ENCODE measurements around the gene TMEM126A.

The TMEM126A gene

GRCh38 chr11:85663753-85664614 lies 16.2 kb downstream of the TMEM126A start:
- no peaks in the 10 kb centered on the region for H3K27me3 ChIP-seq (replicated peaks; ENCODE audit: insufficient read depth, low read length)
- H4K20me1 ChIP-seq (ENCODE audit: insufficient read depth, low read length): peaks cover 33% of the 10 kb centered on the region
- H3K9ac ChIP-seq (ENCODE audit: low read length): peak overlapping the region; percentile 96
- peaks cover 18% of the 10 kb centered on the region for H3K4me1 ChIP-seq (ENCODE audit: low read length)
- H3K79me2 ChIP-seq (ENCODE audit: low read length): peaks cover 58% of the 10 kb centered on the region
- H3F3A ChIP-seq (ENCODE audit: insufficient read depth, low read length): peaks cover 11% of the 10 kb centered on the region; the same call in 1 of the 2 replicates
- no peaks in the 10 kb centered on the region for H3K9me3 ChIP-seq (replicated peaks; ENCODE audit: insufficient read depth, low read length)
- H3K4me2 ChIP-seq (ENCODE audit: low read depth, low read length): peak overlapping the region; percentile 89
- TF ChIP-seq EZH2 (optimal IDR thresholded peaks at IDR 0.05; ENCODE audit: low read depth, low read length) (no peak), CTCF (IDR thresholded peaks at IDR 0.05; ENCODE audit: low read length) (peak; percentile 54)
- peak overlapping the region; percentile 91 for H3K27ac ChIP-seq (ENCODE audit: low read length)
- peak overlapping the region; percentile 44 for H2AFZ ChIP-seq (ENCODE audit: low read length)
- H3K9me2 ChIP-seq (replicated peaks; ENCODE audit: insufficient read depth, low read length): no peaks in the 10 kb centered on the region
- H3K4me3 ChIP-seq (ENCODE audit: low read length): peak overlapping the region; percentile 97
- H3K36me3 ChIP-seq (replicated peaks; ENCODE audit: insufficient read depth, low read length): peaks cover 12% of the 10 kb centered on the region; the same call in 1 of the 2 replicates
- DNase-seq: peak; percentile 81

GRCh38 chr11:85664615-85665481 lies 17.1 kb downstream of the TMEM126A start, which contains the start of gene CREBZF:
Gene CREBZF, minus strand, starts transcription at chr11:85665129. Its CDS starts 254 bp downstream, at chr11:85664875.
- H3K27me3 ChIP-seq (replicated peaks; ENCODE audit: insufficient read depth, low read length): no peaks in the 10 kb centered on the region
- no peak for TF ChIP-seq EZH2 (optimal IDR thresholded peaks at IDR 0.05; ENCODE audit: low read depth, low read length)
- no peak for TF ChIP-seq CTCF (IDR thresholded peaks at IDR 0.05; ENCODE audit: low read length)
- no peak for TF ChIP-seq EZH2phosphoT487 (IDR thresholded peaks at IDR 0.05; ENCODE audit: low read length)
- no peaks in the 10 kb centered on the region for H3K9me3 ChIP-seq (replicated peaks; ENCODE audit: insufficient read depth, low read length)
- peaks cover 50% of the 10 kb centered on the region for H3K79me2 ChIP-seq (ENCODE audit: low read length)
- peak; percentile 96 for DNase-seq
- H3K27ac ChIP-seq (ENCODE audit: low read length): peak within 1 kb of the TSS; percentile 91
- no peaks in the 10 kb centered on the region for H3K9me2 ChIP-seq (replicated peaks; ENCODE audit: insufficient read depth, low read length)
- H4K20me1 ChIP-seq (ENCODE audit: insufficient read depth, low read length): peaks cover 32% of the 10 kb centered on the region
- H2AFZ ChIP-seq (ENCODE audit: low read length): peak within 1 kb of the TSS; percentile 89
- H3K4me1 ChIP-seq (ENCODE audit: low read length): peaks cover 17% of the 10 kb centered on the region
- peaks cover 11% of the 10 kb centered on the region; the same call in 1 of the 2 replicates for H3F3A ChIP-seq (ENCODE audit: insufficient read depth, low read length)
- peak within 1 kb of the TSS; percentile 97 for H3K4me3 ChIP-seq (ENCODE audit: low read length)
- H3K36me3 ChIP-seq (replicated peaks; ENCODE audit: insufficient read depth, low read length): peaks cover 11% of the 10 kb centered on the region; the same call in 1 of the 2 replicates
- H3K4me2 ChIP-seq (ENCODE audit: low read depth, low read length): peak within 1 kb of the TSS; percentile 89
- peak within 1 kb of the TSS; percentile 96 for H3K9ac ChIP-seq (ENCODE audit: low read length)

GRCh38 chr11:85665733-85666132 lies 18.0 kb downstream of the TMEM126A start:
- no peak for TF ChIP-seq CTCF (IDR thresholded peaks at IDR 0.05; ENCODE audit: low read length)
- no peak for TF ChIP-seq EZH2phosphoT487 (IDR thresholded peaks at IDR 0.05; ENCODE audit: low read length)
- TF ChIP-seq EZH2 (optimal IDR thresholded peaks at IDR 0.05; ENCODE audit: low read depth, low read length): no peak

More at GRCh38 chr11:85665733-85666132, 18.0 kb downstream of the TMEM126A start:
- Histone ChIP-seq H3K4me1 (ENCODE audit: low read length) (peaks cover 8% of the 10 kb centered on the region; the same call in 1 of the 2 replicates), H3K9me2 (replicated peaks; ENCODE audit: insufficient read depth, low read length) (no peaks in the 10 kb centered on the region), H3K36me3 (replicated peaks; ENCODE audit: insufficient read depth, low read length) (peaks cover 2% of the 10 kb centered on the region; the same call in 1 of the 2 replicates), H4K20me1 (ENCODE audit: insufficient read depth, low read length) (peaks cover 25% of the 10 kb centered on the region), H3F3A (ENCODE audit: insufficient read depth, low read length) (peaks cover 11% of the 10 kb centered on the region; the same call in 1 of the 2 replicates), H3K4me2 (ENCODE audit: low read depth, low read length) (peak overlapping the region; percentile 89; the same call in 1 of the 2 replicates), H3K9me3 (replicated peaks; ENCODE audit: insufficient read depth, low read length) (no peaks in the 10 kb centered on the region), H2AFZ (ENCODE audit: low read length) (peak overlapping the region; percentile 89), H3K79me2 (ENCODE audit: low read length) (peaks cover 41% of the 10 kb centered on the region), H3K9ac (ENCODE audit: low read length) (no peak overlapping the region), H3K27ac (ENCODE audit: low read length) (no peak overlapping the region), H3K4me3 (ENCODE audit: low read length) (no peak overlapping the region), H3K27me3 (replicated peaks; ENCODE audit: insufficient read depth, low read length) (no peaks in the 10 kb centered on the region)
- no peak for DNase-seq

Measured in MM.1S (cell line).